Right kidney (tissue), 1 donor: ENCODE data around the gene FOXQ1.

Source experiments
- DNase-seq: peaks from one replicate; pipeline ENCODE4 v3.0.0-alpha.2; 2016

The FOXQ1 gene

DNA sequence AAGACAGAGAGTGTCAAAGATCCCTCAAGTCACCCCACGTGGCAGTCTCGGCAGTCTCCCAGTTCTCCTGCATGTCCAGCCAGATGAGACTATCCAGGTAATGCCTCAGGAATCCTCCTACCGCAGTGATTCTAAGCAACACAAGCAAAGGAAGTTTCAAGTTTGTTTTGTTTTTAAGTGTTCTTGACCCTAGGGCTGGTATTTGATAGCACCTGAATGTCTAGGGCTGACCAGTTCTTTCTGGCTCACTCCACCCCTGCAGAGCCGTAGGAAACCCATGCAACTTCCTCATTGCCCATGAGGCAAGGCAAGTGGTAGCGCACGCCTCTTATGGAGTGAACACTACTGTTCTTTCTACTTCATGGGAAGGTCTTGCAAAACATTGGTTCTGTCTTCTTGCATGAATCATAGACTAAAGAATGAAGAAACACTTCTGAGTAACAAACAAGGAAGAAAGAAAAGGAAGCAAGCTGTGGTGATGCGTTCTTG, 24.8 kb upstream of the FOXQ1 start:
- DNase-seq = no peak

DNA sequence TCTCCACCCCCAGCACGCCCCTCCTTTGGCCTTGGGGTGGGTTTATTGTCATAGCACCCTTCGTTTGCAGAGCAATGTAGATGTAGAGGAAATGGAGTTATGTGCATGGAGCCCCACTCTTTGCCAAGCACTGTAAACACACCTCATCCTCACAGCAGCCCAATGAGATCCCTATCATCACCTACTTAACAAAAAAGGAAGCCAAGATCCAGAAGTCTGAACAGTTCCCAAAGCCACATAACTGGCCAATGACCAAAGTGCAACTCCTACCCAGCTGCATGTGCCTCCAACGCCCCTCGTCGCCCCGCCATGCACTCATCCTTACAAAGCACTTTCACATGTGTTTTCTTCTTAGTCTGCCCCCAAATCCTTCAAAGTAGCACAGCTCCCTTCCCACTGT, 21.8 kb upstream of the FOXQ1 start:
- no peak for DNase-seq

DNA sequence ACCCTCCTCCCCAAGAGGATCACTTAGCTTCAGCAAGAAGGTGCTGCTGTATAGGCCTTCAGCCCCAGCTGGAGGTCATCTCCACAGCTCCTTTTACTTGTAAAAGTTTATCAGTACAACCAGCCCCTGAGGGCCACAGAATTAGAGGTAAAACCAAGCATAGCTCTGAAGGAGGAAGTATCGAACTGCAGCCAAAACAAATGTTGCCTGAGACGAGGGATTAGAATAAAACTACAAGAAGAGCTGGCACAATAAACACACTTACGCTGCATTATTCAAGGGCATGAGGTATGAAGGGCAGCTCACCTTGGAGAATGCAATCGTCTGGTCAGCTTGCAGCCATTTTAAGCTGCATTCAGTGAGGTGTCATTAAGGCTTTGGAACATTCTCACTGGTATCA, 21.1 kb upstream of the FOXQ1 start:
- DNase-seq = no peak

DNA sequence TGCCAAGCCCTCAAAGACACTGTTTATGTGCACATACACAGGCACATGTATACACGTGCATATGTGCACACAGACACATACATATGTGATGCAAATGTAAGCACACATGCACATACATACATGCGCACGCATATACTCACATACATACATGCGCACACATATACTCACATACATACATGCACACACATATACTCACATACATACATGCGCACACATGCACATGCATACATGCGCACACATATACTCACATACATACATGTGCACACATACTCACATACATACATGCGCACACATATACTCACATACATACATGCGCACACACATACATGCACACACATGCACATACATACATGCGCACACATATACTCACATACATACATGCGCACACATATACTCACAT, 20.5 kb upstream of the FOXQ1 start:
- DNase-seq = no peak

DNA sequence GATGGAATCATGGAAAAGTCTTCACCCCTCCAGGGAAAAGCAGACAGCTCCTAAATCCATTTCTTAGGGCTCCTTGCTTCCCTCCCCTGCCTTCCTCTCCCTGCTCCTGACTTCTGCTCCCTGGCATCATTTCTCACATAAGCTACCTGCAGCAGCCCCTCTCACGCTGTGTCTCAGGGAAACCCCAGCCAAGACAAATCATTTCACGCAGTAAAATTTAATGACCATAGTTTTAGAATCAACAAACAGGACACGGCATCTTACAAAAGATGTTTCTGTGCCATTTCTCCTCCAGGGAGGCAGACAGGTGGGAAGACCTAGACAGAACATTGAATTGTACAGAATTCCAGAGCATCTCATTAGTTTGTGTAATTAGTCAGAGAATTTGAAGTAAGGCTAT, 16.5 kb upstream of the FOXQ1 start:
- DNase-seq = no peak

DNA sequence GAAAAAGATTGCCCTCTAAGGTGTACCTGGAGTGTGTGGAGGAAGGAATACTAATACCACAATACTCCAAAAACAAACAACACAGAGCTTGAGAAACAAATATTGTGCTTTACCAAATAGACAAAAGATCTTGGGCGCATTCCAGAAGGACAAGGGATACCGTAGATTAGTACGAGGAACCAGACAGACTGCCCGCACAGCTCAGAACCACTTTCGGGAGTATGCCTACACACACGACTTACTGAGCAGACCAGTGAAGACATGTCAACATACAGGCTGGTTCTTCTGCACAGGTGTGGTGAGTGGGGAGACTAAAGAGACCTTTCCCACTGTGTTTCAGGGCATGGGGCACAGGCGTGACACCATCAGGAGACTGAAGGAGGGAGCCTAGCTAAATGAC, 15.8 kb upstream of the FOXQ1 start:
- no peak for DNase-seq

DNA sequence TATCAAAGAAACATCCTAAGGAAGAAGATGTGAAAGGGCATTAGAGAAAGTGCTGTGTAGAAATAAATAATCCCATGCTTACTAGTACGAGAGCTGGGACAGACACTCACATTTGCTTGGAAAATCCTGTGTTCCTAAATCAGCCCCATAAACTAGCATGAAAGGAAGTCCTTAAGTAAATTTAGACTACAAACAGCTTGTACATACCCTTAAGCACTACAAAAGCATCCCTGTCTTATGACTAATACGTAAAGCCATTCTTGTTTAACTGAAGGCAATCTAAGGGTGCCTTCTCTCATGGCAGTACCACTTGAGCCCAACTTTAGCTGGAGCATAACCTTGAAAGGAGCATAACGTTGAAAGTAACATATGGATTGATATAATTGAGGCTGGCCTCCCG, 15.4 kb upstream of the FOXQ1 start:
- DNase-seq = no peak

DNA sequence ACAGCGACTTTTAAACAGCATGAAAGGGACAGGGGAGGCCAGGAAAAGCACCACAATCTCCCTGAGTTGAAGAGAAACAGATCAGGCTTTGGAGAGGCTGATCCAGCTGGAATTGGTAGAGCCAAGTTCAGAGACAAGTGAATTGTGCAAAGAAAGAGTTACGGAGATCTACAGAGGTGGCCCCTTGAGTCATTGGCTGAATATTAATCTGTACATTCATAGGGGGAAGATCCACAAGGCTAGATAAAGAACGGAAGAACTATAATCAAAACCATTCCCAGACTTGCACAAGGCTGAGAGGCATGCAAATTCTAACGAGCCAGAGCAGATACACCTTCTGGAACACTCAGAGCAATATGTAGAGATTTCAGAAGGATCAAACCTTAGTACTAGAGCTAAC, 14.2 kb upstream of the FOXQ1 start:
- no peak for DNase-seq

DNA sequence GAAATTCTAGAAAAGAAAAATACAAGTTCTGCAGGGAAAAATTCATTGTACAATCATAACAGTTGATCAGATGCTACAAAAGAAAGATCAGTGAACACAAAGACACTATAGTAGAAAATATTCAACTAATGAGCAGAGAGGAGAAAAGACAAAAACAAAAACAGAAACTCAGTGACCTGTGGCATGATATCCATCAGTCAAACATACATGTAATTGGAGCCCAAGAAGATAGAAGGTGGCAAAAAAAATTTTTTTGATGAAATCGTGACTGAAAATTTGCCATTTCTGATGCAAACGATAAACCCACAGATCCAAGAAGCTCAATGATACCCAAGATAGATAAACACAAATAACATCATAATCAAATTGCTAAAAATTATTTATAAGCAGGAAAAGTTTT, 13.1 kb upstream of the FOXQ1 start:
- no peak for DNase-seq

DNA sequence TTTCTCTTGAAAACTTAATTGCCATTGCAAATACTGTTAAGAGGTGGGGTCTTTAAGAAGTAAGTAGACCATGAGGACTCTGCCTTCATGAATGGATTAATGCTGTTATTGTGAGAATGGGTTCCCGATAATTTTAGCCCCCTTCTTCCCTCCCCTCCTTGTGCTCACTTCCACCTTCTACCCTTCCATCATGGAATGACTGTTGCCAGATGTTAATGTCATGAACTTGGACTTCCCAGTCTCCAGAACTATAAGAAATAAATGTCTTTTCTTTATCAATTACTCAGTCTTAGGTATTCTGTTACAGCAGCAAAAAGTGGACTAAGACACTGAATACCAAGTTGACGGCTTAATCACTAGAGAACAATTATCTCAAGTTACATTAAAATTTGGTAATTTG, 5.8 kb upstream of the FOXQ1 start:
- no peak for DNase-seq

DNA sequence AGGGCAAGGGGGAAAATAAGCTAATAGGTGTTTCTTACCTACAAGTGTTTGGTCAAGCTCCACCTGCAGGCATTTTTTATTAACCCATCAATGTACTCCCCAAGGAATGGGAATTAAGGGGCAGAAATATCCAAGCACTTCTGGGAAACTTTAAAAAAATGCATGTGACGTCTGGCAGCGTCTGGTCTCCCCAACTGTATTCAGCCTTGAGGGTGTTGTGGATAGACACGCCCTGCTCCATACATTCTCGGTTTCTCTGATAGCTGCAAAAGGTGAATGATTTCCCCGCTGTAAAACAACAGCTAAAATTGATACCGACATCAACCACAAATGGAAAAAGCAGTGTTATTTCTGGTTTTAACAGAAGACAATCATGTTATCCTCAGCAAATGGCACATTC, 2.5 kb upstream of the FOXQ1 start:
- no peak for DNase-seq

DNA sequence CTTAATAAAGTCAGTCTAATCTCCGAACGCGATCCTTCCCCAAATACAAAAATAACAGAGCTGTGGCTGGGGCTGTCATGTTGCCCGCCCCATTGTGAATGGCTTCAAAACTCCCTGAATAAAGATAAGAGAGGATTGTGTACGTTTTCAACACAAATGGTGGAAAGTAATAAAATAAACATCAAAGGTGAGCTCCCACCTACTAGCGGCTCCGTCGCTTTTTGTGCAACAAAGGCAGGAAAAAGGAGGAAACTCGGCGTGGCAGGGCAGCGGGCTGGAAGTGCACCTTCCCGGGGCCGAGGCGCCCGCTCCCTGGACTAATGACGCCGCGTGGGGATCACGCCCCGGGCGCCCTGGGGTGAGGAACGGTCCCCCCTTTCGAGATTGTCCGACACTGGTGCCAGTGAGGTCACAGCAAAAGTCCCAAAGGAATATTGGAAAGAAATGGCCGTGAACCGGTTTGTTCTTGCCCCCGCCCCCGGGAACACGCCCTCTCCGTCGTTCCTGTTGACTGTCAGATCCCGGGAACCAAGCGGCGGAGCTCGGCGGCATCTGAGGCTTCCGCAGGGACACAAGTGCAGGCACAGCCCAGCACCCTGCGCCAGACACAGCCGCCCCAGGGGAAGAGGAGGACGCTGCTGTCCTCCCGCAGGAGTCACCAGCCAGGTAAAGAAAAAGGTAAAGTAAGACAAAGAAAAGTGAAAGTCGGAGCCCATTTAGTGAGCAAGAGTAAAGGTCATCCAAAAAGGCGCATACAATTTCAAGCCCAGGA, 1.1 kb upstream of the FOXQ1 start:
- DNase-seq = peak; percentile 65

DNA sequence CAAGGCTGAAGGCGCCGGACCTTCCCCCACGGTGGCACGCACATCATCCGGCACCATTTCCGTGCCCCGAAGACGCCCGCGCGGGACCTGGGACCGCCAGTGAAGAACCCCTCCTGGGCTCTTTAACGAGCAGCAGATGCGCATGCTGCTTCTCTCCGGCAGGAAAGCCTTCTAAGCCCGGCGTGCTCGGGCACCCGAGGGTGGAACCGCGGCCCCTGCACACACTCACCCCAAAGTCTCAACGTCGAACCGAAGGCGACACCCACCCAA, 240 bp downstream of the FOXQ1 start:
- DNase-seq = peak; percentile 78

DNA sequence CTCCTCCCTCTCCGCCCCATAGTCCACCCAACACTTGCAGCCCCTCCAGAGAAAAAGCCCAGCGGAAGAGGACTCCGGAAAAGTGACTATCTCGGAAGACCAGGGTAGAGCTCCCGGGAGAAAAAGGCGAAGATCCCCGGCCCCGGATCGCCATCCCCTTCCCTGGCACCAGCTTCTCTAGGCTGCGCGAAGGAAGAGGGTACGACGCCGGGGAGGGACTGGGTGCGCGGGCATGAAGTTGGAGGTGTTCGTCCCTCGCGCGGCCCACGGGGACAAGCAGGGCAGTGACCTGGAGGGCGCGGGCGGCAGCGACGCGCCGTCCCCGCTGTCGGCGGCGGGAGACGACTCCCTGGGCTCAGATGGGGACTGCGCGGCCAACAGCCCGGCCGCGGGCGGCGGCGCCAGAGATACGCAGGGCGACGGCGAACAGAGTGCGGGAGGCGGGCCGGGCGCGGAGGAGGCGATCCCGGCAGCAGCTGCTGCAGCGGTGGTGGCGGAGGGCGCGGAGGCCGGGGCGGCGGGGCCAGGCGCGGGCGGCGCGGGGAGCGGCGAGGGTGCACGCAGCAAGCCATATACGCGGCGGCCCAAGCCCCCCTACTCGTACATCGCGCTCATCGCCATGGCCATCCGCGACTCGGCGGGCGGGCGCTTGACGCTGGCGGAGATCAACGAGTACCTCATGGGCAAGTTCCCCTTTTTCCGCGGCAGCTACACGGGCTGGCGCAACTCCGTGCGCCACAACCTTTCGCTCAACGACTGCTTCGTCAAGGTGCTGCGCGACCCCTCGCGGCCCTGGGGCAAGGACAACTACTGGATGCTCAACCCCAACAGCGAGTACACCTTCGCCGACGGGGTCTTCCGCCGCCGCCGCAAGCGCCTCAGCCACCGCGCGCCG, 822 bp downstream of the FOXQ1 start:
- DNase-seq = peak; percentile 75

DNA sequence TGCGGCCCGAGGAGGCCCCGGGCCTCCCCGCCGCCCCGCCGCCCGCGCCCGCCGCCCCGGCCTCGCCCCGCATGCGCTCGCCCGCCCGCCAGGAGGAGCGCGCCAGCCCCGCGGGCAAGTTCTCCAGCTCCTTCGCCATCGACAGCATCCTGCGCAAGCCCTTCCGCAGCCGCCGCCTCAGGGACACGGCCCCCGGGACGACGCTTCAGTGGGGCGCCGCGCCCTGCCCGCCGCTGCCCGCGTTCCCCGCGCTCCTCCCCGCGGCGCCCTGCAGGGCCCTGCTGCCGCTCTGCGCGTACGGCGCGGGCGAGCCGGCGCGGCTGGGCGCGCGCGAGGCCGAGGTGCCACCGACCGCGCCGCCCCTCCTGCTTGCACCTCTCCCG, 1.5 kb downstream of the FOXQ1 start:
- no peak for DNase-seq

DNA sequence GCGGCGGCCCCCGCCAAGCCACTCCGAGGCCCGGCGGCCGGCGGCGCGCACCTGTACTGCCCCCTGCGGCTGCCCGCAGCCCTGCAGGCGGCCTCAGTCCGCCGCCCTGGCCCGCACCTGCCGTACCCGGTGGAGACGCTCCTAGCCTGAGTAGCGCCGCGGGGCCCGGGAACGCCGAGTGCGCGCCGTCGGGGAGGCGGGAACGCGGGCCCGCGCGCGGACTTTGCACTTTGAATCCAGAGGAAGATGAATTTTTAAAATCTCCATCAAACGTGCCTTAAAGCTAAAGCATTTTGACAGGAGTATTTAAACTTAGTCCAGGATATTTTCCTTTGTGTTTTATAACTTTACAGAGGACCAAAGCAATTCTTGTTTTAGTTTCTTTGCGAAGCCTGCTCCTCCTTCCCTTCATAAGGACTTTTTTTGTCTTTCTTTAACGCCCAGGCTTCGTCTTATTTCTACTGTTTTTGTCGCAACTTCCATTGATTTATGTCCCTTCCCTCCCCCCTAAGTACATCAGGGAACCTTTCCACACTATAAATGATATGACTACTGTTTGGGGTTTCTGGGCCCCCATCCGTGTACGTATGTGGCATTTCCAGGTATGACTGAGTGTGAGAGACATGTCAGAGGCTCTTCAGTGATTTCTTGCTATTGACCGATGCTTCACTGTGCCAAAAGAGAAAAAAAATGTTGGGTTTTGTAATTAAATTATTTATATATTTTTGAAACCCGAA, 2.0 kb downstream of the FOXQ1 start:
- peak; percentile 58 for DNase-seq

DNA sequence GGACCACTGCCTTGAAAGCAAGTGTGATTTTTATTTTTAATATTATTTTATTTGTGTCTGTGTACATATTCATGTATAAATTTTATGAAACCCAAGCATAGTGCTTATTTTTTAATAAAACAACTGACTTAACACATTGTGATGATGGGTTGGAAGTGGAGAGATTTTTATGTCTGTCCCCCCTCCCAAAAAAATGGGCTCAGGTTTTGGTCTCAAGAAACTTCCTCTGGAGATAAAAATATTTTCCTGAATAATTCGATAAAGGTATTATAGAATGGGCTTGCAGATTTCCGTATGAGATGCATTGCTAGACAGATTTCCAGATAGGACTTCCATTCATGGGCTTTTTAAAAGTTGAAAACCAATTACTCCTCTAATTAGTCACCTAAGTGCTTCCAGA, 2.7 kb downstream of the FOXQ1 start:
- no peak for DNase-seq

DNA sequence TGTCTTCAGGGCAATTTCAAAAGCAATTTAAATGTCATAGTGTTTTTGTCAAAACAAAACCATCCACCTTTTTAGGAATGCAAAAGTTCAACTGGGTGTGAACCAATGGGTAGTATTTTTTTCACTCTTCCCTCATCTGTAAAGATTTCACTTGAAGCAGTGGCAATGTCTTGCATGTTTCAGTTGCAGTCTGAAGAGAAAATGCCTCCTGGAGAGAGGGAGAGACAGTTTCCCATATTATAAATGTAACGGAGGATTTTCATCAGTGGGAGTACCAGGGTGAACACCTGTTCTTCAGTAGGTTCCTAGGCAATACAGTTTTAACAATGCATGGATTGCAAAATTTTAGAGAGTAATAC, 3.3 kb downstream of the FOXQ1 start:
- DNase-seq = peak; percentile 8

DNA sequence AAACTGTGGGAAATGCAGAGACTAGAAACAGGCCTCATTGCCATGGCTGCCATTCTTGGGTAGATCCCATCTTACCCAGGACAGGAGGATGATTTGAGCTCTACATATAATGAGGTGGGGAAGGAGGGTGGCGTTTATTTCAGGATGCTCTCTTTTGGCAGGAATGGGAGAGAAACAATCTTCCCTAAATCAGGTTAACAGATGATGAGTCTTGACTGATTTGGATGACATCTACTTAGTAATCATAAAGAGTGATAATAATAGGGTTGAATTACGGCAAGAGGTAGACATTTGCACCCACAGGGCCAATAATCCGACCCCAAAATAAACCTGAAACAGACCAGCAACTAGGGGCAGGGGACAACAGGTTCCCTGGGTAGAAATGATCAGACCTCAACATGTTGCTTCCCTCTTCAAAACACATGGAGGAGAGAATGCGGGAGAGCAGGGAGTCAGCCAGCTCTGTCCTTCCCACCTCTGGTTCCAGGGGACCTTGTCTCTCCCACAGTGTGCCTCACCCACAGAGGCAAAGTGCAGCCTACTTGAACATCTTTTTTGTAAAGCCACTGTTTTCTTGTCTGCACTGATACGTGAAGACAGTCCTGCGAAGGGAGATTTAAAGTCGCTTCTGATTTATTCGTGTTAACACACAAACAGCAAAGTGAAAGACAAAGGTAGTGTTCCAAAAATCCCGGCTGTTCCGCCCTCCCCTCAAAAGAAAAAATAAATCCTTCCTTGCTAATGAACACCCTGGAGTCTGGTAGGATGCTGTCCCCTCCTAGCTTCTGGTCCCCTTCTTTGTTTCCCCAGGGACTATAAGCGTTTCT, 3.9 kb downstream of the FOXQ1 start:
- peak; percentile 40 for DNase-seq

DNA sequence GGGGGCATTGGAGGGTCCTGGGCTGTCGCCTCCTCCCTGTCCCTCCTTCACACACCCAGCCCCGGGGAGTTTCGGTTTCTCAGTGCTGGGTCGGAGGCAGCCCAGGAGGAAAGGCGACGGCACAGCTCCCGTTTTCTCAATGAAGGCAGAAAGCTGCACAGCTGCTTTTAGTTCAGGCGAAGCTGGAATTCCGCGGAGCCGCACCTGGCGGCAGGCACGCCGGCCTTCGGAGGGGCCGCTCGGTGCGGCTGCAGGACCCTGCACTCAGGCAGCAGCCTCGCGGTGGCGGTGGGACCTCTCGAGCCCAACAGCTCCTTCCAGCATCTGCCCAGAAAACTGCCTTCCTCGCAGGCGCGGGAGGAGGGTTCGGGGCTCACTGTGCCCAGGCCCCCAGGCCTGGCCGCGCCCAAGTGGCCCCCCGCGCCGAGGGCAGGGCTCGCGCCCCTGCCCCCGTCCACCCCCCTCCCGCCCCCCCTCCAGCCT, 4.6 kb downstream of the FOXQ1 start:
- DNase-seq = peak; percentile 66

DNA sequence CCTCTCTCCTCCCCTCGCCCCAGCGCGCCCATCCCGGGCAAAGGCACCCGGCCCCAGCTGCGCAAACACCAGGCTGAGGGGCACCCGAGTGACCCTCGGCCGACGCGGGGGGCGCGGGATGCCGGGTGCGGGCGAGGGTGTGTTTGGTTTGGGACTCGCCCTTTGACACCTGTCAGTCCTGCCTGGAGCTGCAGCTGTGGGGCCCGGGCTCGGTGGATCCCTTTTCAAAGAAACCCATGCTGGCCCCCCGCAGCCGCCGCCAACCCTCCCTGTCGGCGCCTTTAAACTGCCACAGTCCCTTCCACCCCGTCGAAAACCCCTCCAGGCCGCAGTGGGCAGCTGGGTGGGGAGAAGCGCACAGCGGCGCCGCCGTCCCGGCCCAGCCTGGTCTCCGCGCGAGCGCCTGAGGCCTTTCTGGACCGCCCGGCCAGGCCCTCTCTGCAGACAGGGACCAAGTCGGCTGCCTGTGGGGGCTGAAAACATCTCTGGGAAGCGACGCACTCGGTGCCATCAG, 5.5 kb downstream of the FOXQ1 start:
- DNase-seq = peak; percentile 6

DNA sequence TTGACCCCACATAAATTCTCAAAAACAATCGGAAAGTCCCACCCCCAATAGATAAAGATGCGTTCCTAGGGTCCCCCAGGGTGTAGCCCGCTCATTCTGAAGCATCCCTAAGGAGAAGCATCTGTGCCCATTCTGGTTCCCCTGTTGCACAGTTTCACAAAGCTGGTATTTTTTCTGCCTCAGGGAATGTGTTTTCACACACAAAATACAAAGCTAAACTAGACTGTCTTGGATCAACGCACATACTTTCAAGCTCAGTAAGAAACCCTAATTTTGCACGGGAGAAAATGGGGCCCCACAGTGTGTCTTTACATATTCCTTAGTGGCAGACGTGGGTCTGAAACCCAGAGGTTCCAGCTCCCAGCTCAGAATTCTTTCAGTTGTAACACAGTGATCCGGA, 6.1 kb downstream of the FOXQ1 start:
- no peak for DNase-seq
